ENCODE measurements around the gene BRSK1.
"Not testable (repeated sequence)": the region's sequence is repeated elsewhere in the genome, so short reads cannot be mapped to it uniquely, and the experiment has no call there.

Gene BRSK1

DNA sequence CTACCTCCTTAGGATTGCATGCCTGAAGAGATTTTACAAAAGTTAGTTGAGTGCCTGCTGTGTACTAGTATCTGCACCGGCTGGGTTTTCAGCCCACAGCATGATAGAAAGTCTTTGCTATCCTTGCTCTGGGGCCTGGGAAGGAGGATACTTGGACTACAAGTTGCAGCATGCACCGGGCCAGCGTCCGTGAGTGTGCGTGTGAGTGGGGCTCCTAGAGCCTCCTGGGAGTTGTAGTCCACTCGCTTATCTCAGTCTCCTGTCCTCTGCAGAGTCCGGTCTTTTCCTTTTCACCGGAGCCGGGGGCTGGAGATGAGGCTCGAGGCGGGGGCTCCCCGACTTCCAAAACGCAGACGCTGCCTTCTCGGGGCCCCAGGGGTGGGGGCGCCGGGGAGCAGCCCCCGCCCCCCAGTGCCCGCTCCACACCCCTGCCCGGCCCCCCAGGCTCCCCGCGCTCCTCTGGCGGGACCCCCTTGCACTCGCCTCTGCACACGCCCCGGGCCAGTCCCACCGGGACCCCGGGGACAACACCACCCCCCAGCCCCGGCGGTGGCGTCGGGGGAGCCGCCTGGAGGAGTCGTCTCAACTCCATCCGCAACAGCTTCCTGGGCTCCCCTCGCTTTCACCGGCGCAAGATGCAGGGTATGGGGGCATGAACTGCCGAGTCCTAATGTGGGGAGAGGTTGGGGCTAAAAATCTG, 20.6 kb downstream of the BRSK1 start:
- peak; percentile 24 for DNase-seq (ENCODE audit: low read depth)

DNA sequence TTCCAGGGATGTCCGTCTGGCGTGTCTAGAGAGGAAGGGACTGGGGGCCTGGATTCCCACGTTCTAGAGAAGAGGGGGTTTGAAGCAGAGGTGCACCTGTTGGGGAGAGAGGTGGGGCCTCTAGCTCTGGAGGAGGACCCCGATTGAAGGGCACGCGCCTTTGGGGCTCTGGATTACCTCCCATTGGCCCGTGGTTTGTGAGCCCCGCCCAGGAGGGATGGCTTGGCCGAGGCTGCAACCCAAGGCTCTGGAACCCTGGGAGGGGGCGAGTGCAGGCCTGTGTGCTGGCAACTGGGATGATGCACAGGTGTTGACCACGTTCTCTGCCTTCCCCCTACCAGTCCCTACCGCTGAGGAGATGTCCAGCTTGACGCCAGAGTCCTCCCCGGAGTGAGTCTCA, 21.2 kb downstream of the BRSK1 start:
- no peak for DNase-seq (ENCODE audit: low read depth)

DNA sequence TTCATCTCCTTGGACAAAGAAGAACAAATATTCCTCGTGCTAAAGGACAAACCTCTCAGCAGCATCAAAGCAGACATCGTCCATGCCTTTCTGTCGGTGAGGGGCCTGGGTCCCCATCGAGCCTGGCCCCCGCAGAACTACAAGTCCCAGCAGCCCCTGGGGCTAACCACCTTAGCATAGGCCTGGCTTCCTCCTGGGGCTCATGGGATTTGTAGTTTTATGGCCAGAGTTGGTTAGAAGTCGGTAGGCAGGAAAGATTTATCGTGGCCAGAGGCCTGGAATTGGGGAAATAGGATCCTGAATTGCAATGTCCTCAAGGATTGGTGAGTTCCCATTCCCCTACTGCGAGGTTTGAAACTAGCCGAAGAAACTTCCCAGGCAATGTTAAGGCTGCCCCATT, 21.7 kb downstream of the BRSK1 start:
- DNase-seq (ENCODE audit: low read depth): no peak

DNA sequence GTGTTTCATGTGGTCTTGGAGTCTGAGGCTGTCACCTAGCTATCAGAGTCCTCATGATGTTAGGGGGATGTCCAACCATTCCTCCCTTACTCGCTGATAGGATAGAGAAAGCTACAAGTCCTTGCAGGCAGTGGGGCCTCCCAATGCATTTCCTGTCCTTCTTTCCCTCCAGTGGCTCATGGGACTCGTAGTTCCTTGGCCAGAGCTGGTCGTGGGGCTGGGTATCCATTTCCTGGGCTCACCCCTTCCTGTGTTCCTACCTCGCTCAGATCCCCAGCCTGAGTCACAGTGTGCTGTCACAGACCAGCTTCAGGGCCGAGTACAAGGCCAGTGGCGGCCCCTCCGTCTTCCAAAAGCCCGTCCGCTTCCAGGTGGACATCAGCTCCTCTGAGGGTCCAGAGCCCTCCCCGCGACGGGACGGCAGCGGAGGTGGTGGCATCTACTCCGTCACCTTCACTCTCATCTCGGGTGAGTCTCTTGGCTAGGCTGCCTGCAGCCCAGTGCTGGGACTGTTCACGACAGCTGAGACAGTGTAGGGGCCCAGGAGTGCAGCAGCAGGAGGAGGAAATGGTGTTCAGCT, 22.3 kb downstream of the BRSK1 start:
- no peak for DNase-seq (ENCODE audit: low read depth)

DNA sequence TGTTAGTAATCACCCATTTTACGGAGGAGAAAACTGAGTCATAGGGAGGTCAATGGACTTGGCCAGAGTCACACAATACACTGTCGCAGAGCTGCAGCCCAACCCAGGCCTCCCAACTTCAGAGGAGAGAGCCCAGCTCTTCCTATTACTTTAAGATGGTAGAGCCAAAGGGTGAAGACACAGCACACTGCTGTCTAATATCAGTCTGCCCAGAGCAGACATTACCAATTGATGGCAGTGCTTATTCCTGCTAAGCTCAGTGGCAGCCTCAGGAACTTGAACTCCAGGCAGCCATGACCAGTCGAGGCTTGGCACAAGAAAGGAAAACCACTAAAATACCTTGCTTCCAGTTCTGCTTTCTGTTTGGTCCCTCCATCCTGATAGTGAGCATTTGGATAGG, 22.9 kb downstream of the BRSK1 start:
- no peak for DNase-seq (ENCODE audit: low read depth)

DNA sequence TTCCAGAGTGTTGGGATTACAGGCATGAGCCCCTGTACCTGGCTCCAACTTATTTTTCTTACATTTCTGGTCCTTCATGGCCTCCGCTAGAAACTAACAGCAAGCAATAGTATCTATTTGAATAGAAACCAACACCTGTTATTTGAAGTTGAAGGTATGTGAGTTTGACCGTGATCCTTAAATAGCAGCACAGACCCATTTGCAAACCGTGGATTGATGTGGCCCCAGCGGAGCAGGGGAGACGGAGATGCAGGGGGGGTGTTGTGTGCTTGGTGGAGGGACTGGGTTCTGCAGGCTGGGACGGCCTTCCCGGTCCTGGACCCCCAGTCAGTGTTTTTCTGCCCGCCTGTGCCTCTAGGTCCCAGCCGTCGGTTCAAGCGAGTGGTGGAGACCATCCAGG, 24.5 kb downstream of the BRSK1 start:
- no peak for DNase-seq (ENCODE audit: low read depth)

DNA sequence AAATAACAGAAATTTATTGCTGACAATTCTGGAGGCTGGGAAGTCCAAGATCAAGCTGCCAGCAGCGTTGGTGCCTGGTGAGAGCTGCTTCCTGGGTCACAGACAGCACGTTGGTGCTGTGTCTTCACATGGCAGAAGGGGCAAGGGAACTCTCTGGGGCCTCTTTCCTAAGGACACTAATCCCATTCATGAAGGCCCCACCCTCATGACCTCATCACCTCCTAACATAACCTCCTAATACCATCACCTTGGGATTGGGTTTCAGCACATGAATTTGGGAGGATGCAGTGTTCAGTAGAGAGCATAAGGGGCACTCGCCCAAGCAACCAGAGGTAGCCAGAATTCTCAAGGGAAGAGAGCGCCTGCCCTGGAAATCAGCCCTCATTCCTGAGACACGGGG, 25.7 kb downstream of the BRSK1 start:
- no peak for DNase-seq (ENCODE audit: low read depth)

DNA sequence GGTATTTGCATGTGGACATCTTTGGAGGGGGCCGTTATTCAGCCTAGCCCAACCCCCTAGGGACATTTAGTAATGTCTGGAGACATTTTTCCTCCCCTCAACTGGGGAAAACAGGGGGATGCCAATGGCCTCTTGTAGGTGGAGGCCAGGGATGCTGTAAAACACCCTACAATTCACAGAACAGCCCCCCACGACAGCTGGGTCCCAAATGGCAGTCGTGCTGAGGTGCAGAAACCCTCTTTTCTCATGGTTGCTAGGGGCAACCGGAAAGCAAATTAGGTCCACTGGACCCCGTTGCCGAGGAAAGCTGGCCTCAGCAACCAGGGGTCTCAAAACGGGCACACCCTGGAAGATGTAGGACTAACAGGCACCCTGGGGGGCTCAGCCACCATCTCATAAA, 26.7 kb downstream of the BRSK1 start:
- no peak for DNase-seq (ENCODE audit: low read depth)

DNA sequence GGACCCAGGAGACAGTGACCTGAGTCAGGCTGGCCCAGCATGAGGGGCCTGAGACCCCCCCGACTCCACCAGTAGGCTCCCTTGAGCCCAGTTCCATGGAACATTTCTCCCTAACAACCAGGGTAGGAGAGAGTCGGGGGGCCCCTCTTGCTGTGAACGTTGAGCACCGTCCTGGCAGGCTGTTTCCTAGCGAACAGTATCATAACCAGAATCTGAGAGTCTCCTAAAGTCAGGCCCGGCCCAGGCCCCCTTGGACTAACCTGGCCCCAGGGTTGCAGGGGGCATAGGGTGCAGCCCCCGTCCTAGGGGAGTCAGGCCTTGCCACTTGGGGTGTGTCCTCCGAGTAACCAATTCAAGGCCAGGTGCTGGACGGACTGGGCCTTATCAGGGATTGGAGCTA, 27.6 kb downstream of the BRSK1 start:
- no peak for DNase-seq (ENCODE audit: low read depth)

DNA sequence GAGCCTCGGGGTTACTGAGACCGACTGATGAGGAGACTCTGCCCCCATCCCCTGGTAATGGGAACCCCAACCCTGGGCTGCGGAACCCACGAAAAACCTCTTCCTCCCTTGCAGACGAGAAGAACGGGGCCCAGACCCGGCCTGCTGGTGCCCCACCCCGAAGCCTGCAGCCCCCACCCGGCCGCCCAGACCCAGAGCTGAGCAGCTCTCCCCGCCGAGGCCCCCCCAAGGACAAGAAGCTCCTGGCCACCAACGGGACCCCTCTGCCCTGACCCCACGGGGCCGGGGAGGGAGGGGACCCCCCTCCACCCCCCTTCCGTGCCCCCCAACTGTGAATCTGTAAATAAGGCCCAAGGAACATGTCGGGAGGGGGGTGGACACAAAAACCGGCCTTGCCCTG, 28.0 kb downstream of the BRSK1 start:
- DNase-seq (ENCODE audit: low read depth): no peak

DNA sequence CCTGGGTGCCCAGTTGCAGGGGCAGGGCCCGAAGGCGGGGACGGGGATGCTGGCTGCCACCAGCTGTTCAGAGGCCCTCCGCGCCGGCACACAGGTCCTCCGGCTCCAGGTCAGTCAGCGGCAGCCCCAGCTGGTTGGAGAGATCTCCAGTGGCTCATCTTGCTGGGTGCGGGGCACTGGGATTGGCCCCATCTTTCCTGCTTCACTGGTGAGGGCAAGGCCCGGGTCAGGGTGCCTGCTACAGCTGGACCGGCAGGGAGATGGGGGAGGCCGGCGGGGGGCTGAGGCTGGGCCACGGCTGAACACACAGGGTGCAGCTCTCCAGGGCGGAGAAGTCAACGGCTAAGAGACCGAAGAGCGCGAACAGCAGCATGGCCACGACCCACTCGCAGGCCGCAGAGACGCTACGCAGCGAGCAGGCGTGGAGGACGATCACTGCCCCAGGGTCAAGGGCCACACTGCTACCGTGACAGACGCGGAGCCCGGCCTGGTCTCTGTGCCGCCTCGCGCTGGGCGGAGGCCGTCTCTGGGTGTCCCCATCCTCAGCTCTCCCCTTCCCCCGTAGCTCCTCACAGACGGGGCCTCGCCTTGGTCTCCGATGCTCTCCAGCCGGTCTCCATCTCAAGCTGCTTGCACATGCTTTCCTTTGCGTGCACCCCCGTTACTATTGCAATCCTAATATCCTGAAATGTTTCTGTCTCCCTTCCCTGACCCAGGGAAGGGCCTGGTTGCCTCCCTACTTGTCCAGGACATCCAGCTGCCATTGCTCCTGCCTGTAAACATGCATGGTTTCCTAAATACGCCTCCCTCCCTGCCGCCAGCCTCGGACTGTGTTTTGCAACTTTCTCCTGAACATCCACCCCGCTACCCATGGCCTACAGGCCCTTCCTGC, 29.1 kb downstream of the BRSK1 start:
- DNase-seq (ENCODE audit: low read depth): no peak

DNA sequence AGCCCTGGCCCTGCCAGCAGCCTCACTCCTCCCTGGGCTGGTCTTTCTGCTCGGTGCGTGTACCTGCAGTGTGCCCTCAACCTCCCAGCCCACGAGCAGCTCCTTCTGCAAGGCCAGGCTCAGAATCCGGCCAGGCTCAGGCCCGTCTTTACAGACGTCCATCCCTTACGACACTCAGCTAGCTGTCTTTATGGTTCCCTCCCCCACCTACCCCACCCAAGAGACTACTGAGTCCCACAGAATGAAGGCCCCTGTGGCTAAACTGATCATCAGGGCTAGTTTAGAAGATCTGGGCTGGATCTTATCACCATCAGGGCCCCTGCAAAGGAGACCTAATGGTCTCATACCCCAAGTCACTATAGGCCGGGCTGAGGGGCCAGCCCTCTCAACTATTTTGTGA, 30.6 kb downstream of the BRSK1 start:
- DNase-seq (ENCODE audit: low read depth): no peak

DNA sequence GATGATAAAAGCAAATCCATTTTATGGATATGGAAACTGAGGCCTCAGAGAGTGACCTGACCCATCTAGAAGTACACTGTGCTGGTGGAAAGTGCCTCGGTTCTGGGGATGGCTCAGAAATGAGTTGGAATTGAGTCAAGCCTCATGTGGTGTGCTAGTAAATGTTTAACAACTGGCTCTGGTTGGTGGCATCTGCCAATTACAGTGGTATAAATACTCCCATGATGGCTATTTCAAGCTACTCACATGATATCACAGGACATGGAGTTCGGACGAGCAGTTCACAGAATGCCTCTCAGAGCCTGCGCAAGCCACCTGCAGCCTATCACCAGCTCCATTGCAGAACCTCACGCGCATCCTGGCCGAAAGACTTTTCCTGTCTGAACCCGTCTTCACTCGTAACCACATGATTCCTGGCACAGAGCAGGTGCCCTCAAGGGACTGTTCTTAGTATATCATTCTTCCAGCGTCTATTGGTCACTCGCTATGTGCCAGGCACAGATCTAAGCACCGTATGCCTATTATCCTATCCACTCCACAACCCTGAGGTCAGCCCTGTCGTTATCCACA, 32.2 kb downstream of the BRSK1 start:
- DNase-seq (ENCODE audit: low read depth): no peak

DNA sequence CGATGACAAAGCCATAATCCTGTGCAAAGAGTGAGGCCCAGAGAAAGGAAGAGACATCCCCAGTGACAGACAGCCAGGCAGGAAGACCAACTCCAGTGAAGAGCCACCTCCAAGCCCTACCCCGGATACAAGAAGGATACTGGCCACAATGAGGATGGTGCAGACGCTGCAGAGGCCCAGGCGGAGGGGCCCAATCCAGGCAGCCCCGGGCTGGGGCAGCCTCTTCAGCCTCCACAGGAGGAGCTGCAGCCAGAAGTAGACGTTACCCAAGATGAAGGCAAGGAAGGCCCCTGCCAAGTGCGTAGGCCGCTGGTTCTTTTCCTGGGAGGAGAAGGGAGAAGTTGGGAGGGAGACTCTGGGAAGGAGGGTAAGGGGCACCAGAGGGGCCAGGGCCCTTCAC, 32.8 kb downstream of the BRSK1 start:
- no peak for DNase-seq (ENCODE audit: low read depth)

DNA sequence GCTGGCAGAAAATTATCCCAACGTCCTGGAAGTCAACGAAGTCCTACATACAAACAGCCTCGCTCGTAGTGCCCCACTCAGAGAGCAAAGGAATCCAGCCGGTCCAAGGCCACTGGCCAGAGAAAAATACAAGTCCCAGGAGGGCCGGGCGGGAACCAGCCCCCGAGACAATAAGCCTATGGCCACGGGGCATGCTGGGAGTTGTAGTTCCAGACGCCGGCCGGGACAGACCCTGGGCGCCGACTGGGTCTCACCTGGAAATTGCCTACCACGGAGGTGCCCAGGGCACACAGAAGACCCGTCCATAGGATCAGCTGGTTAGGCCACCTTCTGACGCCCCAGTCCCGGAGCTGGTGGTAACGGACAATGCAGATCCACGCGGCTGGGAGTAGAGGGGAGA, 36.0 kb downstream of the BRSK1 start:
- DNase-seq (ENCODE audit: low read depth): peak; percentile 43

DNA sequence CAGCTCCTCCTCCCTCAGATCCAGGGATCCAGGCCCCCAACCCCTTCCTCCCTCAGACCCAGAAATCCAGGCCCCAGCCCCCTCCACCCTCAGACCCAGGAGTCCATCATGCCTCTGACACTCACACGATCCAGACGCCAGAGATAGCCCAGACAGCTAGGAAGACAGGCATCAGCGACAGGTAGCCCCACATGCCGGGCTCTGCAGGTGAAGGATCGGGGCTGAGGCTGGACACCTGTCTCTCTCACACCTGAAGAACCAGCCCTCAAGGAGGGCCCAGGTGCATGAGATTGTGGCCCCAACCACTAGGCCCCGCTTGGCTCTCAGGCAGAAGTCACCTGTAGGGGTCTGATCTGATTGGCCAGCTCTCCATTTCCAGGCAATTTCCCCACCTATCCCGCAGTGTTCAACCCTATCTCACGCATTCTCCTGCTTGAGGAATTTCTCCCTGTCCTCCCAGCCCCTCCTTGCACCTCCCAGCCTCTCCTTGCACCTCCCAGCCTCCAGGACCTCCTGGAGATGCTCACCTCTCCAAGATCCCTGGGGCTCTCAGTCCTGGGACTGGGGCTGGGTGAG, 37.1 kb downstream of the BRSK1 start:
- DNase-seq (ENCODE audit: low read depth): no peak

DNA sequence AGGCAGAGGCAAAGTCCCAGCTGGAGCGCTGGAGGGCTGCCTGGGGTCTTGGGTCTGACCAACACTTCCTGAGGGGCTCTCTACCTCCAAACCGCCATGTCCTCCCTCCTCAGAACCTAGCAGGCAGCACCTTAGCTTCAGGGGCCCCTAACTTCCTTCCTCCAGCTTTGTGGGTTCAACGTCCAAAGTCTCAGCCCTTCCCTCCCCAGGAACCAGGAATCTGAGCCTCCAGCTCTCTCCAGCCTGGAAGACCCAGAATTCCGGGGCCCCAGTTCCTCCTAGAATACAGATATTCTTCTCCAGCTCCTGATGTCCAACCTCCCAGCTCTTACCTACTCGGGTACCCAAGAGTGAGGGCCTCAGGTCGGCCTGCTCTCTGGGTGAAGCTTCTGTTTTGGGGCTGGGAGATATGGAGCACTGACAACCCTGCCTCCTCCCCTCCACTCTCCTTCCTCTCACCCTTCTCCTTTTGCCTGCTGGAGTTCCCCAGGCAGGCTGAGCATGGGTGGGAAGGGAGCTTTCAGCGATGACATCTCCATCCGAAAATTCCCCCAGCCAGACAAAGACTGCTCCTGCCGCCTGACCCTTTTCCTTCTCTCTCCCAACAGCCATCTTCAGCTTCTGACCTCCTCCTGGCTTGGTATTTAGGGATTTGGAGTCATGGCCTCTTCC, 37.8 kb downstream of the BRSK1 start:
- no peak for DNase-seq (ENCODE audit: low read depth)

DNA sequence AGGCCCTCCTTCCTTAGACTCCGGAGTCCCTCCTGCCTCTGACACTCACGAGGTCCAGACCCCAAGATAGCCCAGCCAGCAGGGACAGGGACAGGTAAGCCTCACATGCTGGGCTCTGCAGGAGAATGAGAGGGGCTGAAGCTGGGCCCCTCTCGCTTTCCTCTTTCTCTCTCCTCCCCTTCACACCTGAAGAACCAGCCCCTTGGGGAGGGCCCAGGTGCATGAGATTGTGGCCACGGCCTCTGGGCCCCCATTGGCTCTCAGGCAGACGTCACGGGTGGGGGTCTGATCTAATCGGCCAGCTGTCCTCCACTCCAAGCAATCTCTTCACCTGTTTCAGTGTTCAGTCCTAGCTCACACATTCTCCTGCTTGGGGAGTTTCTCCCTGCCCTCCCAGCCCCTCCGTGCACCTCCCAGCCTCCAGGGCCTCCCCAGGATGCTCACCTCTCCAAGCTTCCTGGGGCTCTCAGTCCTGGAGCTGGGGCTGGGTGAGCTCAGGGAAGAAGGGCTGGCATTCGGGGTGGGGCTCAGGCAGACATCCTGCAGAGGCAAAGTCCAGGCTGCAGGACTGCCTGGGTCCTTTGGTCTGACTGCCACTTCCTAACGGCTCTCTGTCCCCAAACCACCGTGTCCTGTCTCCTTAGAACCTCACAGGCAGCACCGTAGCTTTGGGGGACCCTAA, 38.5 kb downstream of the BRSK1 start:
- DNase-seq (ENCODE audit: low read depth): no peak

DNA sequence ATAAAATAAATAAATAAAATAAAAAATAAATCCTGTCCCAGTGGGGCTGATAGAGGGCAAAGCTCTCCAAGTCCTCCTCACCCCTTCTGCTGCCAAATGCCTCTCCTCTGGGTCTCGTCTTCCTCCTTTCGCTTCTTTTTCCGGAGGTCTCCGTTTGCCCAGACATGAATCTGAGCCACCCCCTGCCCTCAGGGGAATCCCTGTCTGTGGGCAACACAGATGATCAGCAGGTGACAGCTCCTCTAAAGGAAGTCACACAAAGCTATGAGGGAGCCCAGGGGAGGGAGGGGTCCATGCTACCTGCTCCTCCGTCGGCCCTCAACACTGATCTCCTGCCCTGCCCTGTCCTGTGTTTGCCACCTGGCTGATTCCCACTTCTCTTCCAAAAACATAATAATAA, 40.9 kb downstream of the BRSK1 start:
- no peak for DNase-seq (ENCODE audit: low read depth)

DNA sequence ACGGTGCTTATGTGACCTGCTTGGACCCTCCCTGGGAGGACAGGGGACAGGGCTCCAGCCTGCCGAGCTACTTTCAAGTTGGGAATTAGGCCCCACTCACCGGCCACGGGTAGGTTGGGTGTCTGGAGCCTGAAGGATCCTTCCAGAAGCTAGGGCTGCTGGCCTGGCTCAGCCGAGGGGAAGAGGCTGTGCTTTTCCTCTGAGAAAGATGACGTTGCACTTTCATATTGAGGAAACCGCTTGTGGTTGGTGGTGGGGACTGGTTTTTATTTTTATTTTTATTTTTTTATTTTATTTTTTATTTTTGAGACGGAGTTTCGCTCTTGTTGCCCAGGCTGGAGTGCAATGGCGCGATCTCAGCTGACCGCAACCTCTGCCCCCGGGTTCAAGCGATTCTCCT, 41.4 kb downstream of the BRSK1 start, which contains the start of gene TMEM150B:
TMEM150B (minus strand) TSS at position 170 of the 400 bp plus-strand sequence. CDS start 4,305 bp downstream, outside the sequence.
- no peak for DNase-seq (ENCODE audit: low read depth)

DNA sequence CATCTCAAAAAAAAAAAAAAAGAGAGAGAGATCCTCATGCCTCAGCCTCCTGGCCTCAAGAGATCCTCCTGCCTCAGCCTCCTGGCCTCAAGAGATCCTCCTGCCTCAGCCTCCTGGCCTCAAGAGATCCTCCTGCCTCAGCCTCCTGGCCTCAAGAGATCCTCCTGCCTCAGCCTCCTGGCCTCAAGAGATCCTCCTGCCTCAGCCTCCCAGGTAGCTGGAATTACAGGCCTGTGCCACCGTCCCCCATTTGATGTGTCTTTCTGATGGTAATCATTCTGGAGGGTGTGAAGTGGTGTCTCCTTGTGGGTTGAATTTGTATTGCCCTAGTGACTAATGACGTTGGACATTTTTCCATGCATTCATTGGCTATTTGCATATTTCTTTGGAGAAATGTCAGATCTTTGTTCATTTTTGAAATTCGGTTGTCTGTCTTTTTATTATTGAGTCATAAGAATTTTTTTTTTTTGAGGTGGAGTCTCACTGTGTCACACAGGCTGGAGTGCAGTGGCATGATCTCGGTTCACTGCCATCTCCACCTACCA, 45.0 kb downstream of the BRSK1 start:
- DNase-seq (ENCODE audit: low read depth): not testable (repeated sequence)
